Hematopoietic multipotent progenitor cell treated with erythropoietin and hydrocortisone succinate and interleukin-3 and kit ligand, for 4 days (in vitro differentiated cells): ENCODE results near the gene SERTAD3.
"Not testable (repeated sequence)": the region's sequence is repeated elsewhere in the genome, so short reads cannot be mapped to it uniquely, and the experiment has no call there.

ENCODE experiments used
- DNase-seq: peaks from one replicate; pipeline ENCODE4 v3.0.0-alpha.2; 2015

SERTAD3 gene

DNA sequence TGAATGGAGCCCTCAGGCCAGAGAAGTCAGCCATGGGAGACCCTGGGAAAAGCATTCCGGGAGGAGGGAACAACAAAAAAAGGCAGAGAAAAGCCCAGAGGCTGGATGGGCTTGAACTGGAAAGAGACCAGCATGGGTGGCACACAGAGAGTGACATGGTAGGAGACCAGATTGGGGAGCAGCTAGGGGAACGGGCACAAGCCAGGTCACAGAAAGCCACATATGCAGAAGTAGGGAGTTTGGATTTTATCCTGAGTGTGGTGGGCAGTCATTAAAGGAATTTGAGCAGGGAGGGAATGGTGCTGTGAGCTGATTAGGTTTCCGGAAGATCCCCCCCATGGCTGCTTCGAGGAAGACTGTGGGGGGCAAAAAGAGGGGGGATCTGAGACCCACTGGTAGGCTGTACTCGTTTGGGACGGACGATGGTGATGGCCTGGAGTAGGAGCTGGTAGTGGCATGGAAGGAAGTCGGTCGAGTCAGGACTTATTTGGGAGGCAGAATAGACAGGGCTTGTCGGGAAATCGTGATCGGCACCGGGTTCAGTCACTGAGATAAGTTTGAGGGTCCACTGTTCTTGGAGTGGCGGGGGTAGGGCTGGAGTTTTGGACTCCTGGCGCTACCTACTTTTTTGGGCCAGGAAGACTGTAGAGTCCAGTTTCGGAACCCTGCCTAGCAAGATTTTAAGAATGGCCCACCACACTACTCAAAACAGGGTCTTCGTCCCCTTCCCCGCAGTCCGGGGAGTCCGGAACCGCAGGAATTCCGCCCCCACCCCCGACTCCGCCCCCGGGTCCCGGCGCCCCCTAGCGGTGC is 19.3 kb downstream of the SERTAD3 start:
- peak; percentile 36 for DNase-seq

- DNase-seq = no peak
Observed at GRCh38 chr19:40423938-40424337, 20.2 kb downstream of the SERTAD3 start.

- no peak for DNase-seq
Observed at GRCh38 chr19:40422748-40423566, 21.2 kb downstream of the SERTAD3 start.

DNA sequence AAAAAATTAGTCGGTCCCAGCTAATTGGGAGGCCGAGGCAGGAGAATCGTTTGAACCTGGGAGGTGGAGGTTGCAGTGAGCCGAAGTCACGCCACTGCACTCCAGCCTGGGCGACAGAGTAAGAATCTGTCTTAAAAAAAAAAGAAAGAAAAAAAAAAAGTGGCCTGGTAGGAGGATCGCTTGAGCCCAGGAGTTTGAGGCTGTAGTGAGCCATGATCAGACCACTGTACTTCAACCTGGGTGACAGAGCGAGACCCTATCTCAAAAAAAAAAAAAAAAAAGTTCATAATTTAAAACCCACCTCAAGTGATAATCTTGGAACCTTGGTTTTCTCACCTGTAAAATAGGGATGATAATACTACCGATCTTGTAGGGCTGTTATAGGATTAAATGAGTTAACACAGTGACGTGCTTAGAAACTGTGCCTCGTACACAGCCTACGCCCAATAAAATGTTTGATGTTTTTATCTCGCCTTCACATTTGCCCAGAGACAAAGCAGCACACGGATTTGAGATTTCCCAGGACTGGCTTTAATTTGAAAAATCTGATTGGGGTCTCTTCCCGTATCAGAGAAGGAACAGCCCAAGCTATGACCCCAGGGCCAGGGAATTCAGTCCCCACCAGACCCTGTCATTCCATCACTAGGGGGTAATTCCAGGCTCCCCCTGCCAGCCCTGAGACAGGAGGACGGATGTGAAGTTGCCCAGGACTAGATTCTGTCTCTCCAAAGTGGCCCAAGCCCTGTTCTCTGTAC is 22.0 kb downstream of the SERTAD3 start:
- DNase-seq = no peak

DNA sequence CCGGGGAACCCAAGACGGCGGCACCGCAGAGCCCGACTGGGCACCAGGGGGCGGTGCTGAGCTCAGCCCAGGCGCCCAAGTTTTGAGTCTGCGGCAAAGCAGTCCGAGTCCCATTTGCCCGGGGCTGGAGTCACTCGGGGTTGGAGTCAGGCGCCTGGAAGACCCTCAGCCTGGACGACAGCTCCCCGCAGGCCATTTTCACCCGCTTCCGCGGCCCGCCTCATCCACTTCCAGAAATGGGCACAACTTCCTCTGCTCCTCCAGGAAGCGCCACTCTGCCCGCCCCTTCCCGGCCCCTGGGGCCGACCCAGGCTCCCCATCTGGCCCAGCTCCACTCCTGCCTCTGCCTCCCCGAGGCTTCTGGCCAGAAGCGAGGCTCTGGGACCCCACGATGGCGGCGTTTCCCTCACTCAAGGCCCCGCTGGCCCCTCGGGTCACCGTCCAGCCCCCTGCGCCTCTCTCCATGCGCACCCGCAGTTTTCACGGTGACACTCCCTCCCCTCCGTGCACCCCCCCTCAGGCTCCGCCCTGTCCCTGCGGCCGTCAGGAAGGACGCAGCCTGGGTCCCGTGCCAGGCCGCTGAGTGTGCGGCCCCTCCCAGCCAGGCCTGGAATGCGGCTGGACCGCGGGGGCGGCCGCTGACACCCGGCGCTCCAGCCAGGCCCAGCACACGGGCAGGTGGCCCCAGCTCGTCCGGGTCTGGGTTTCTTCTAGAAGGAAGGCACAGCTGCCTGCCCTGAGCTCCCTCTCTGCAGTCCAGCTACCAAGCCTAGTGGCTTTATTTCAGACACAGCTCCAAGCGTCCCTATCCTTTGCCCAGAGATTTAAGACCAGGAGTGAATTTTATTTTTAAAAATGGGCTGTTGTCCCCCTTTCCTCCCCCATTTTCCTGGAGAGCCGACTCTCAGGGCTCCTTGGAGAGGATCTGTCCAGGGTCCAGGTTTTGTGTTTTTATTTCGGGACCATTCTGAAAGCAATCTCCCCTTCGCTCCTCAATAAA is 23.1 kb downstream of the SERTAD3 start:
- peak; percentile 93 for DNase-seq

GRCh38 chr19:40420451-40420765 is 23.7 kb downstream of the SERTAD3 start:
- no peak for DNase-seq

DNA sequence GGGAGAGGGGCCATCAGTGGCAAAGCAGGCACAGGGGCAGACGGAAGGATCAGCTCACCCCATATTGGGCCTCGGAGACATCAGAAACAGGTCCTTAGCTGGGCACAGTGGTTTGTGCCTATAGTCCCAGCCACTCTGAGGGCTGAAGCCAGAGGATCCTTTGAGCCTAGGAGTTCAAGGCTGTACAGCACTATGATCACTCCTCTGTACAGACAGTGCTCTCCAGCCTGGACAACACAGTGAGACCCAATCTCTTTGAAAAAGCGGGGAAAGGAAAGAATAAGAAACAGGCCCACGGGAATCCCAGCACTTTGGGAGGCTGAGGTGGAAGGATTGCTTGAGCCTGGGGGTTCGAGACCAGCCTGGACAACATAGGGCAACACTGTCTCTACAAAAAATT is 24.4 kb downstream of the SERTAD3 start:
- DNase-seq = no peak

DNA sequence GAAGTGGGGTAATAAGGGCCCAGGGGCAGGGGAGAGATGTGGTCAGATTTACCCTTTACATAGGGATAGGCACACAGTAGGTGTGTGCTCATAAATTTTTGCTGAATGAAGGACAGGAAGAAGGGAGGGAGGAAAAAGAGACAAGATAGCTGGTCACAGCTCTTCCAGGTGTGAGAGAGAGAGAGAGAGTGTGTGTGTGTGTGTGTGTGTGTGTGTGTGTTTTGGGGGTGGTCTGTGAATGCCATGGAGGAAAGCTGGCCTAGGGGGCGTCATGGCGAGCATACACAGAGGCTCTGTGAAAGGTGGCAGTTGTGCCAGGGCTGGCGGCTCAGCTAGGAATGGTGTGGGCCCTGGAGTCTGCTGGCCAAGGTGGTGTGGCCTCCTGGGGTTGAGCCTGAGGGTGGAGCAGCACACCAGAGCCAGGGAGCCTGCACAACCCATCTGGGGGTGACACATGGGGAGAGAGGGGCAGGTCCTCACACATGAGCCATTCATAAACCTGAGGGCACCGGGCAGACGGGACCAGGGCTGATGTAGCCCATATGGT is 25.0 kb downstream of the SERTAD3 start:
- DNase-seq = no peak

DNA sequence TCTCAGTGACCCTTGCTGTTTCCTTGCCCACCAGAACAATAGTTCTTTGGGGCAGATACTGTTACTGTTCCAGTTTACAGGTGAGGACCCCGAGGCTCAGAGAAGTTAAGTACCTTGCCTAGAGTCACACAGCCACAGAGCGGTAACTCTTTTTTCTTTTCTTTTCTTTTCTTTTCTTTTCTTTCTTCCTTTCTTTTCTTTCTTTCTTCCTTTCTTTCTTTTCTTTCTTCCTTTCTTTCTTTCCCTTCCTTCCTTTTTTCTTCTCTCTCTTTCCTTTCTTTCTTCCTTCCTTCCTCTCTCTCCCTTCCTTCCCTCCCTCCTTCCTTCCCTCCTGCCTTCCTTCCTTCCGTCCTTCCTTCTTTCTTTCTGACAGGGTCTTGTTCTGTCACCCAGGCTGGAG is 26.1 kb downstream of the SERTAD3 start:
- DNase-seq = no peak

DNA sequence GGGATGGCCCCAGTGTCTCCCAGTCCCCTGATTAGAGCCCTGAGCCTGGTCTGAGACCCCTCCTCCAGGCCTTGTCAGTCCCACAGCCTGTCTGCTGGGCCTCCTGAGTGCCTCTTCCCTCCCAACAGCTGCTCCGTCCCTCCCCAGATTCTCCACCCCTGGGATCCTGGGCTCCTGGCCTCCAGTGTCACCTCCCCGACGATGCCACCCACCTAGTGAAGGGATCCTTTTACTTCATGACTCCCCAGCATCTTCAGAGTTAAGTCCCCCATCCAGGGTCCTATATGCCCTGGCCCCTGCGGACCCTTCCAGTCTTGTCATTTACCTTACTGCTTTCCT is 26.5 kb downstream of the SERTAD3 start:
- DNase-seq = no peak

DNA sequence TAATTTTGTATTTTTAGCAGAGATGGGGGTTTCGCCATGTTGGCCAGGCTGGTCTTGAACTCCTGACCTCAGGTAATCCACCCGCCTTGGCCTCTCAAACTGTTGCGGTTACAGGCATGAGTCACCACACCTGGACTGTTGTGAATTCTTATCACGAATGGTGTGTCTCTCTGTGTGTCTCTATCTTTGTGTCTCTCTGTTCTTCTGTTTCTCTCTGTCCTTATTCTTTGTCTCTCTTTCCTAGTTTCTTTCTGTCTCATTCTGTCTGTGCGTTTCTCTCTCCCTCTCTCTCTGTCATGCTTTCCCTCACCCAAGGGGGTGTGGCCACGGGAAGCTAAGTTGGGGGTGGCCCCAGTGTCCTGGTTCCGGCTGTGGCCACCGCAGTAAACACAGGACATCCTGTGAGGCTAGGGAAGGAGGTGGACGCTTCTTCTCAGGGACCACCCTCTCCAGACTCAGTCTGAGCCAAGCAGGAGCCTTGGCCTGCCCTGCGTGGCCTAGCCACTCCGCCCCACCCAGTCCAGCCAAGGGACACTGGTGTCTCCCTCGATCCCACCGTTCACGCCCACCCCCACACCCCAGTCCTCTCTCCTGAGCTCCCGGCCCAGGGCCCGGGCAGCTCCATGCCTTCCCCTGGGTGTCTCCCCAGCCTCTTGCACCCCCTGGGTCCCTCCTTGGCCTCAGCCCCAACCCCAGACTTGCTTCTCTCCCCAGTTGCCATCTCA is 27.1 kb downstream of the SERTAD3 start:
- peak; percentile 90 for DNase-seq

- no peak for DNase-seq
Observed at GRCh38 chr19:40415768-40416167, 28.4 kb downstream of the SERTAD3 start.

DNA sequence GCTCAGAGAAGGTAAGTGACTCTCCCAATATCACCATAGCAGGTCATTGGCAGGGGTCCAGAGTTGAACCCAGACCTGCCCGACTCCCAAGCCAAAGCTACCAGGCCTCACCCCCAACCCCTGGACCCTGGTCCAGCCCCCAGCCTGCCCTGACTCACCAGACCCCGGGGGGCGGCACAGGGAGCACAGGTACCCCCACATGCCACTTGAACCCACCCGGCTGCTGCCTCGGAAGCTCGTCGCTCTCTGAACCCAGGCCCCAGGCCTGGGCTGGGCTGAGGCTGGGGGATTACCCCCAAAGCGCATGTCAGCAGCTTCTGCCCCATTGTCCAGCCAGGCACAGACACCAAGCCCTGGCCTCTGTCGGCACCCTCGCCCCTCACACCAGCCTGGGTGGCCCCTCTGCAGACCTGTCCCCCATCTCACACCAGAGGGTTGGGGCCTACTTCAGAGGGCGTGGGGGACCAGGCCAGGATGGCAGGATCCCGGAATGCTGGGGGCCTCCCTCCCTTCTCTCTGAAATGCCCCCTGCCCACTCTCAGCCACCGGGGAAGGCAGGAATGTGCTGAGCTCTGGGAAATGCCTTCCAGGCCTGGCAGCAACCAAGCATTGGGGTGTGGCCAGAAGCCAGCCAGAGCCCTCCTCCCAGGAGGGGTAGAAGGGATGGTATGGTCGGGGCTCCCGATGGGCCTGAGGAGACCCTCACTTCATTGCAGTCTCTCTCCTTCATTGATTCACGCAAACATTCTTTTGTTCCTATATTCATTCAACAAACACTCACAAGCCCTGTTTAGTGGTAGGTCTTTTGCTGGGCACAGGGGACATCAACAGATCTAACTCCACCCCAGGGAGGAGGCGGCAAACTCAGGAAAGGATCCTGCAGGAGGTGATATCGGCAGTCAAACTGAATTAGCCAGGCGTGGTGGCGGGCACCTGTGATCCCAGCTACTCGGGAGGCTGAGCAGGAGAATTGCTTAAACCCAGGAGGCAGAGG is 29.3 kb downstream of the SERTAD3 start:
- DNase-seq = no peak

DNA sequence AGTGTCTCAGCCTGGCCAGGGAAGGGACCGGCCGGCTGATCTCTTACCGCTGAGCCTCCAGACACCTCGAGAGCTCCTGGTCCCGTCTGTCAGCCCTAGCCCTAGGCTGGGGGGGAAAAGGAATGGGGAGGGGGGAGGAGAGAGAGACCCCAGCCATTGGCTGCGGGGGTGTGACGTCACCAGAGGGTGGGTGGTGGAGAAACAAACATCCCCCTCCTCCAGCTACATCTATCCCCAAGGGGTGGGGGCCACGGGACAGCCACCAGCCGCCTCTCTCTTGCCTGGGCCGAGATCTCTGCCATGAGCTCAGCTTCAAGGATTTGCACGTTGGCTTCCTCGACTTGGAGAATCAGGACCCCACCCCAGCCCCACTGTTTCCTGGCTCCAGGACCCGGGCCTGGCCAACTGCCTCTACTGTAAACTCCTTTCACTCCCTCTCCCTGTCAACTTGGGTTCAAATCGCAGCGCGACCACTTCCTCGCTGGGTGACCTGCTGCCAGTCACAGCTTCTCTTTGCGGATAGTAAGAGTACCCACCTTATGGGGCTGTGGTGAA is 30.8 kb downstream of the SERTAD3 start, which contains the start of gene PRX:
Gene PRX, minus strand, starts transcription at position 88 of the 555 bp plus-strand sequence. CDS start 5,446 bp downstream, outside the sequence.
- no peak for DNase-seq

GRCh38 chr19:40412866-40413265 is 31.3 kb downstream of the SERTAD3 start:
- DNase-seq = no peak

DNA sequence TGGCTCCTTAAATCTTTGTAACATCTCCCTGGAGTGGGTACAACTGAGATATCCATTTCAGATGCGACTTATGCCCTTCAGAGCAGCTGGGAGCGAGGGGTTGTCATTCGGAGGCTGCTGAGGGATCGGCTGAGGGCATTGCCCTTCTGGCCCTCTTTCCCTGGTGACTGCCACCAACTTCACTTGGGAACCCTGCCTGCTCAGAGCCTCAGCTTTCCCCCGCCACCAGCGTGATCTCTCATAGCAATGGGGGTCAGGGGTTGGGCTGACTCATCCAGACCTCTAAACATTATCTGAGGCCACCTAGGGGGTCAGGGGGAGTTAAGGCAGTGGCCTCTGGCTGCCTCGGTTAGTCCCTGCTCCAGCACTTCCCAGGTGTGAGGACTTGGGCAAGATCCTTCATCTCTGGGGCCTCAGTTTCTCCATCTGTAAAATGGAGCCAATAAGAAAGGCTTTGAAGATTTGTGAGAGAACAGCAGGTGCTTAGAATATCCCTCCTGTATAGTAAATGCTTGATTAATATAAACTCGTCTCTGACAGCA is 32.1 kb downstream of the SERTAD3 start:
- DNase-seq = no peak

DNA sequence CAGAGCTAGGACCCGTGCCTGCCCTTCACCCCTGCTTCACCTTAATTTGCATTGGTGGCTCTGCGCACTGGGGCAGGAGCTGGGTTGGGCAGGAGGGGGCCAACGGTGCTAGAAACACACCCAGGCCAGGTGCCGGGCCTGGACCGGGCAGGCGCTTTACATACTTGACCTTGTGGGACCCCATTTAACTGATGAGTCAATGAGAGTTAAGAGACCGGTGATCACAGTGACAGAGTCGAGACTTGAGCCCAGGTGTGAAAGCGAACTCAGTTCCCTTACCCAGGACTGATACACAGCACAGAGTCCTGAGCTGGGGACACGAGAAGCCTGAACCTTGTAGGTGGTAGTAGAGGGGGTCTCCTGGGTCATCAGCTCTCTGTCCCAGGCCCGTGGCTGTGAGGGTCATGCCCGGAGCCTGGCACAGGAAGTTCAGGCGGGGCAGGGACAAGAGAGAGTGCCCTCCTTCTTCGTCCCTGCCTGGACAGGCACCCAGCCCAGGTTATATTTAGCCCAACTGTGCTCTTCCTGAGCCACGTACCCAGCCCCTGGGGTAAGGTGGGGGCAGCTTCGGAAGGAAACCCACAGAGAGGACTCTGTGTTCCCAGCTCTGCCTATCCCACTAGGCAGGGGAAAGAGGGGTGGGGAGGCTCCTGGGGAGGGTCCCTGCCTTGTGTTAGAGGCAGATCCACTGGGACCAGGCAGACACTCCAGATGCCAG is 32.9 kb downstream of the SERTAD3 start:
- DNase-seq = no peak

- DNase-seq = no peak
Observed at GRCh38 chr19:40410030-40410389, 34.1 kb downstream of the SERTAD3 start.

- DNase-seq = not testable (repeated sequence)
Observed at GRCh38 chr19:40408598-40408925, 35.6 kb downstream of the SERTAD3 start.
